Measurements from ENCODE around the gene PLA2G15.

PLA2G15 gene

DNA sequence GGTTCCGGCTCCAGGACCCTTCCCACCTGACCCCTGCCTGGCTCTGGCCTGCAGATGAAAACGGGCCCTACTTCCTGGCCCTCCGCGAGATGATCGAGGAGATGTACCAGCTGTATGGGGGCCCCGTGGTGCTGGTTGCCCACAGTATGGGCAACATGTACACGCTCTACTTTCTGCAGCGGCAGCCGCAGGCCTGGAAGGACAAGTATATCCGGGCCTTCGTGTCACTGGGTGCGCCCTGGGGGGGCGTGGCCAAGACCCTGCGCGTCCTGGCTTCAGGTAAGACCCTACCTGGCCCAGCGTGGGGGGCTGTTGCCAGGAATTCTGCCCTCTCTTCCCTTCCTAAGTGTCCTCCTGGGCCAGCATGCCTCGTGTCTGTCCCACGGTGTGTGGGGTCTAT lies 10.5 kb downstream of the PLA2G15 start:
- DNase-seq: no peak

DNA sequence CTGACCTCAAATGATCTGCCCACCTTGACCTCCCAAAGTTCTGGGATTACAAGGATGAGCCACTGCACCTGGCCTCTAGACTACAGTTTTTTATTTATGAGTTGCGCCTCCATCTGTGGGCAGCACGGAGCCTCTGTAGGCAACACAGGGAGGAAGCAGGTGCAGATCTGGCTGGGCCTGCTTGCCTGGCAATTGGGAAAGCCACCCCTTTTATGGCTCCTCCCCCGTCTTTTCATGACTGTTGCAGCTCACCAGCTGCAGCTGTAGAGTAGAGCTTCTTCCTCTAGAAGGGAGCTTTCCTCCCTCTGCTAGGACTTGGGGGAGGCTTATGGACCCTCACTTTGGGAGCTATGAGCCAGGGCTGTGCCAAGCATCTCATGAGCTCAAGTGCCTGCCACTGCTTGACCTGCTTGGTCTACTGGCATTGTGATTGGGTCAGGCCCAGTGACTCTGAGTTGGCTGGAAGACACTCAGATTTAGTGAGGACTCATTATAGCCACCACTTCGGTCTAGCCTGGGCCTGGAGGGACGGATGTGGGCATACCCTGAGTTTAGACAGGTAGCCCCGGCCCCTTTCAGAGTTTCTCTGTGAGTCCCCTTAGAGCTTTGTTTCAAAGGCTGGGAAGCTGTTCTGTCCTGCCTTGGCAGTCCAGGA lies 12.2 kb downstream of the PLA2G15 start:
- DNase-seq: no peak

GRCh38 chr16:68257906-68258800 lies 13.0 kb downstream of the PLA2G15 start:
- DNase-seq: no peak

DNA sequence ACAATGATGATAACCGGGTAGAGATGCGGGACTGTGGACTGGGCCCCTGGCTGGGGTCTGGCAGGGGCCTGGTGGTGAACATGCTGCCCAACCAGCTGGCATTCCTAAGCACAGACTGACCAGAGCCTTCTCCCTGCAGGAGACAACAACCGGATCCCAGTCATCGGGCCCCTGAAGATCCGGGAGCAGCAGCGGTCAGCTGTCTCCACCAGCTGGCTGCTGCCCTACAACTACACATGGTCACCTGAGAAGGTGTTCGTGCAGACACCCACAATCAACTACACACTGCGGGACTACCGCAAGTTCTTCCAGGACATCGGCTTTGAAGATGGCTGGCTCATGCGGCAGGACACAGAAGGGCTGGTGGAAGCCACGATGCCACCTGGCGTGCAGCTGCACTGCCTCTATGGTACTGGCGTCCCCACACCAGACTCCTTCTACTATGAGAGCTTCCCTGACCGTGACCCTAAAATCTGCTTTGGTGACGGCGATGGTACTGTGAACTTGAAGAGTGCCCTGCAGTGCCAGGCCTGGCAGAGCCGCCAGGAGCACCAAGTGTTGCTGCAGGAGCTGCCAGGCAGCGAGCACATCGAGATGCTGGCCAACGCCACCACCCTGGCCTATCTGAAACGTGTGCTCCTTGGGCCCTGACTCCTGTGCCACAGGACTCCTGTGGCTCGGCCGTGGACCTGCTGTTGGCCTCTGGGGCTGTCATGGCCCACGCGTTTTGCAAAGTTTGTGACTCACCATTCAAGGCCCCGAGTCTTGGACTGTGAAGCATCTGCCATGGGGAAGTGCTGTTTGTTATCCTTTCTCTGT lies 14.0 kb downstream of the PLA2G15 start:
- DNase-seq: no peak

DNA sequence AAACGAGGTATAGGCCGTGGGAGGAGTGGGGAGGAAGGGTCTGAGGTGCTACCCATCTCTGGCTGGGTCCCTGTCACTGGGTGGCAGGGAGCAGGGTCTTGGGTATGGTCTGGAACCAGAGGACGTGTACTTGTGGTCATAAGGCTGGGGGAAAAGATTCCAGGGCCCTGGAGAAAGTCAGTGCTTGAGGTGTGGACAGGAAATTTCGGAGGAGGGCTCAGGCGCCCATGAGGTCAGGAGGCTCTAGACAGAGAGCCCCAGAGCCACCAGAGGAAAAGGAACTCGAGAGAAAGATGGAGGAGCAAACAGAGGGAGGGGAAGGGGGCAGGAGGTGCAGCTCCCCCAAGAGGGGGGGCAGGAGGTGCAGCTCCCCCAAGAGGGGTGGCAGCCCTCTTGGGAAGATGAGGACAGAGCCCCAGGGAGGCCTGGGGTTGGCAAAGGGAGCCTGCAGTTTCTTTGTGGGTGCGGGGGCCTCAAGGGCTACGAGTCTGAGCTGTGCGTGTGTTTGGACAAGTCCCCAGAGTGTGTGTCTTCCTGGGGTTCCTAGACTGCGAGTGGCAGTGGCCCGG lies 18.5 kb downstream of the PLA2G15 start:
- no peak for DNase-seq

DNA sequence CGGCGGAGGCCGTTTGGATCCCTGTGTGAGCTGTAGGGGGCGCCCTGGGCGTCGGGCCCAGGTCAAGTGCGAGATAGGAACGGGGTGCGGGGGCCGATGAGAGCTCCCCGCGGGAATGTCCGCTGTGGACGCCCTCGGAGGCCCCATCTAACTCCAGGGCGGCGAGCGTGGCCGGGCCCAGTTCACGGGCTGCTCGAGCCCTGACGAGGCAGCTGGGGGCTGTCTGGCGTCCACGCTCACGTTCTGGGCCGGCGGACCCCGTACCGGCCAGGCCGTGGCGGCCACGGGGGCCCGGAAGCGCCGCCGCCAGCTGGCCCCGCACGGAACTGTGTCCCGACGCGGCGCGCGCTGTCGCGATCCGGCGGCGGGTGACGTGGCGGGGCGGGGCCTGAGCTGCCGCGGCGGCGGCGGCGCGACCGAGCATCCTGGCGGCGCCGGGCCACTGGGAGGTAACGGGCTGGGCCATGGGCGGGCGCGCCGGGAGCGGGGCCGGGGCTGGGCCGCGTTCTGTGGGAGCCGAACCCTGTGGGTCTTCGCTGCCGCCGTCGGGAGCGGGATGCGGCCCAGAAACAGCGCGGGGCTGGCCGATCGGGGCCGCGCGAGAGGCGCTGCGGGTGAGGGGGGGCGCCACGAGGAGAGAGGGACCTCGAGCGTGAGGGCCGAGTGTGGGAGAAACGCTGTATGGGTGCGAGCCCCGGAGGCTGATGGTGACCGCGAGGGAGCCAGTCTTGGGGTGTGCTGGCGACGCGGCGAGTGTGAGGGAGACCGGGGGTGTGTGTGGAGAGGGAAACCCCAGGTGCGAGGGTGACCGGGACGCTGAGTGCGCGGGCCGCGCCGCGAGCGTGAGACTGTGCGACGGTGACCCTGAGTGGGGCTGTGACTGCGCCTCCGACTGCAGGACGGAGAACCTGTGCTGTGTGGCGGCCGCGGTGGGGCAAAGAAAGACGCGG lies 19.2 kb downstream of the PLA2G15 start, which contains the start of gene SLC7A6:
SLC7A6 (plus strand) TSS at position 399 of the 950 bp plus-strand sequence. CDS start 10,201 bp downstream, outside the sequence.
- DNase-seq: no peak

DNA sequence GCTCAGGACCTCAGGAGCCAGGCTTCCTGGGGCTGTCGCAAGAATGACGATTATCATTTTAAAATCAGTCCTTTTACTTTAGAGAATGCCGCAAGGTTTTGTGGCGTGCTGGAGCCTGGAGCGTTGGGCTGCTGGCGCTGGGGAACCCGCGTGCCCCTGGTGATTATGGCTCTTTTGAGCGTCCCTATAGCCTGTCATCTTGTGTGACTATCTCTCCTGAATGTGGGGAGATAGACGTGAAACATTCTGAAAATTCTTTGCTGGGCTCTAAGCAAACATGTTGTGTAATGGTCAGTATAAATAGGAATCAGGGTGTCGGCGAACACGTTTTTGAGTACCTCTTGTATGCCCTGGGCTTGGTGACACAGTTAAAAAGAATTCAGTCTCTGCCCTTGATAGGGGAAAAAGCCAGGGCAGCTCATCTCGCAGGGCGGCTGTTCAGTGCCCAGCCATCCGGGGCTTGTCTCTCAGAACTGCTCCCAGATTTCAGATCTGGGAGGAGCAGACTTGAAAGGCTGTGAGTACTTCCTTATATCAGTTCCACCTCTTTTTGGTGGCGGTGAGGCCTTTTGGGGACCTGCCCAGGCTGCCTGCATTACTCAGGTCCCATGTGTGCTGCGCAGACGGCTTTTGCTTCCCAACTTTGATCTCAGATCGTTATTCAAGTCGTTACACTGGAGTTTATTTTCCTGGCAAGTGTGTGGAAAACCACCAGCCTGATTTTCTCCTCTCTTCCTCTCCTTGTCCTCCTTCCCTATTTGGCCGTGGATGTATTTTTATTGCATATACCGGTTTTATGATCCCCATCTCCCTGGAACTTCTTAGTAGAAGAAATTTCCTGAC lies 20.1 kb downstream of the PLA2G15 start:
- no peak for DNase-seq

DNA sequence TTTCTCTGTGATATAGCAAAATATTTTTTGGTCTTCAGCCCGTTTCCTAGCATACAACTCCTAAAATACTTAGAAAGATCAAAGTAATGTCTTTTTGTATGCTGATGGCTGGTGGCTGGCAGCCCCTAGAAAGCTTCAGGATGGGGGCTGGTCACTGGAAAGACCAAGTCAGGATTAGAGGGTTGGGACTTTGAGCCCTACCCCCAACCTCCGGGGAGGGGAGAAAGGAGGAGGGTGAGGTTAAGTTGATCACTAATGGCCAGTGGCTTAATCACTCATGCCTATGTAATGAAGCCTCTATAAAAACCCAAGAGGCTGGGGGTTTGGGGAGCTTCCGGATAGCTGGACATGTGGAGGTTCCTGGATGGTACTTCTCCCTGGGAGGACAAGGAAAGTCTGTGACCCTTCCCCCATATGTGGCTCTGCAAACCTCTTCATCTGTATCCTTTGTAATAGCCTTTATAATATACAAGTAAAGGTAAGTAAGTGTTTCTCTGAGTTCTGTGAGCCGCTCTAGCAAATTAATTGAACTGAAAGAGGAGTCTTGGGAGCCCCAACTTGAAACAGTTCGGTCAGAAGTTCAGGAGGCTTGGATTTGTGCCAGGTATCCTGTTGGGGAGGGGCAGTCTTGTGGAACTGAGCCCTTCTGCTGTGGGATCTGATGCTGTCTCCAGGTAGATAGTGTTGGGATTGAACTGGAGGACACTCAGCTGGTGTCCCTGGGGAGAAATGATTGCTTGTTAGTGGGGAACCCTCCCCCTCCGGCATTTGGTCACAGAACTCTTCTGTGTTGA lies 22.6 kb downstream of the PLA2G15 start:
- DNase-seq: no peak

GRCh38 chr16:68269793-68270192 lies 24.6 kb downstream of the PLA2G15 start:
- DNase-seq: no peak

- no peak for DNase-seq
These were observed 25.2 kb downstream of the PLA2G15 start for GRCh38 chr16:68270353-68270752.

DNA sequence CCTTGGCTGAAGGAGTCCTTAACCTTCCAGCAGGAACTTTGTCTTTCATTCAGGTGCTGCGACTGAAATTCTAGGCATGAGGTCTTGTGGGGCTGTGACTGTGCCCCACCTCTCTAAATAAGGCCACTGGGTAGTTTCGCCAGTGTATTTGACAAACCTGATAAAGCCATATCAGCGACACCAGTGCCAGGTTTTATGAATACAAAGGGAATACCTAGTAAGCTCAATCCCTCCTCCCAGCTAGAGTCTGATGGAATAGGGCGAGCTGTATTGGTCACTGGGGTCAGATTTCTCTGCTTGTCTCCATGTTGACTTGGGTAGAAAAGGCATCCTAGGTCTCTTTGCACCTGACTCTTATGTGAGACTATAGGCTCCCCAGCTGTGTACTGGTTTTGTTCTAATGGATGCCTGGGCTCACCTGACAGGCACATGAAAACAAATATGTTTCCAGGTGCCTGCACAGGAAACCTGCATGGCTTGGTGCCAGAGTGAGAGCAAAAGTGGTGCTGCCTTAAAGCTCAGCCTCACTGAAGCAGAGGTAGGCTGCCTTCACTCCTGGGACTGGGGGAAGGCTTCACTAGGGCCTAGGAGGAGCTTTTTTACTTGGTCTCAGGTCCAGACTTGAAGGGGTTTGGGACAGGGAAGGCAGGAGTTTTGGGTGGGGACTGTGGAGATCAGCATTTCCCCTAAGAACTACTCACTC lies 27.5 kb downstream of the PLA2G15 start:
- DNase-seq: peak; percentile 58

DNA sequence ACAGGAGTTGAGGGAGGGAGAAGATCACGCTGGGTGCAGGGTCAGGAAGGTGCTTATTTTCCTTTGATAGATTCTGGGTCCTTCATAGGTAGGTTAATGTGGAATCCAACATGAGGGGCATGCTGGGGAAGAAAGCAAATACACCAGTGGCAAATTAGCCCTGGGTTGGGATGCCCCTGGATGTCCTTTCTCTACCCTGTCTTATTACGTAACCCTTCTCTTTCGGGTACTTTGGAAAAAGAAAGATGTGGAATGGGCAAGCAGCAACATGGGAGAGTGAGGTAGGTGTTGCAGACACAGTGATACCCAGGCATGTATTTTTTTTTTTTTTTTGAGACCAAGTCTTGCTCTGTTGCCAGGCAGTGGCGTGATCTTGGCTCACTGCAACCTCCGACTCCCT lies 28.3 kb downstream of the PLA2G15 start:
- DNase-seq: no peak

DNA sequence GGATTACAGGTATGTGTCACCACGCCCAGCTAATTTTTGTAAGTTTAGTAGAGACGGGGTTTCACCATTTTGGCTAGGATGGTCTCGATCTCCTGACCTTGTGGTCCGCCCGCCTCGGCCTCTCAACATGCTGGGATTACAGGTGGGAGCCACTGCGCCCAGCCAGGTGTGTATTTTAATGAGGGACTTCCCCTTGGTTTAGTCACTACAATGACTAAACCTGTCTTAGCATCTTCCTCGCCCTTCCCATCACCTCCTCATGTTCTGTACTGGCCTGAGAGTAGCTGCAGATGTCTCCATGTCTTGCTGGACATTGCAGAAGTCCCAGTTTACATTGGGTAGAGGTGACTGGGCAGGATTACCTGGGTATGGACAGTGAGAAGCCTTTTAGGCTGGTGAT lies 28.7 kb downstream of the PLA2G15 start:
- DNase-seq: no peak

DNA sequence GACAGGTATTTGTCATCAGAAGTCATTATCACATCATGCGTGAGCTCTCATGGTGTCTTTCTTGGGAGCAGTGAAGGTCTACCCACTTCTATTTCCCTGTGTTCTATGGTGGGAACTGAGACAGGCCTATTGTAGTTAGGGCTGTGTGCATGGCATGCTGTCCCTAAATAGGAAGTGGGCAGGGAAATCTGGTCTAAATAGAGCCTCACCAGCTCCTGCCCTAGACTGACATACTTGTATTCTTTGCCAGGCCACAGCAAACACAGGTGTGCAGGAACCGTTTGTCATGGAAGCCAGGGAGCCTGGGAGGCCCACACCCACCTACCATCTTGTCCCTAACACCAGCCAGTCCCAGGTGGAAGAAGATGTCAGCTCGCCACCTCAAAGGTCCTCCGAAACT lies 29.3 kb downstream of the PLA2G15 start:
- no peak for DNase-seq

DNA sequence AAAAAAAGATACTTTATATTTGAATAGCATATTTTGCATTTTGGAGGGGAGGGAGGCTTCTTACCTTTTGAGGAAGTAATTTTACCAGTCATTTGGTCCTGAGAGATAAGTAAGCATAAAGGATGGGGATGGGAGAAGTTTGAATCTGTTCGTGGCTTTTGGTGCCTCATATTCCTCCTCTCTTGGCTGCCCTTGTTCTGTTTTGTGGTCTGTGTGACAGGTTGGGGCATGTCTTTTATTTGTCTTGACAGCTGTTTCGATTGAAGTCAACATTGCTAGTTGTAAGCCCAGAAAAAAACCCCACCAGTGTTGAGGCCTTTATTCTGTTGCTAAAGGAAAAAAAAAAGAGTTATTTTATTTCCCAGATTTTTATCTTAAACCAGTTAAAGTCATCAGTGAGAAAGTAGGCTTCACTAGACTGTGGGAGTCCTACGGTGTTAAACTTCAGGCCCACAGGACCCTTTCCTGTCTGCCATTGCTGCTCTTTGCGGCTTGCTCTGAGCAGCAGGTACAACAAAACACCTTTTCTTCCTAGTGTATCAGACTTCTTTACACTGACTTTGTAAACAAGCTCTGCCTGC lies 30.5 kb downstream of the PLA2G15 start:
- no peak for DNase-seq

- no peak for DNase-seq
These were observed 31.1 kb downstream of the PLA2G15 start for GRCh38 chr16:68276223-68276622.

- DNase-seq: no peak
These were observed 34.8 kb downstream of the PLA2G15 start for GRCh38 chr16:68279726-68280558.
